ENCODE measurements around the gene TMEM109.

The TMEM109 gene

GRCh38 chr11:60935676-60936442 is 21.9 kb downstream of the TMEM109 start:
- no peak overlapping the region for H3K4me3 ChIP-seq (ENCODE audit: control insufficient read depth, low read depth, low read length)
- DNase-seq (ENCODE audit: low read depth), result no peak
- TF ChIP-seq, protein P1, sequence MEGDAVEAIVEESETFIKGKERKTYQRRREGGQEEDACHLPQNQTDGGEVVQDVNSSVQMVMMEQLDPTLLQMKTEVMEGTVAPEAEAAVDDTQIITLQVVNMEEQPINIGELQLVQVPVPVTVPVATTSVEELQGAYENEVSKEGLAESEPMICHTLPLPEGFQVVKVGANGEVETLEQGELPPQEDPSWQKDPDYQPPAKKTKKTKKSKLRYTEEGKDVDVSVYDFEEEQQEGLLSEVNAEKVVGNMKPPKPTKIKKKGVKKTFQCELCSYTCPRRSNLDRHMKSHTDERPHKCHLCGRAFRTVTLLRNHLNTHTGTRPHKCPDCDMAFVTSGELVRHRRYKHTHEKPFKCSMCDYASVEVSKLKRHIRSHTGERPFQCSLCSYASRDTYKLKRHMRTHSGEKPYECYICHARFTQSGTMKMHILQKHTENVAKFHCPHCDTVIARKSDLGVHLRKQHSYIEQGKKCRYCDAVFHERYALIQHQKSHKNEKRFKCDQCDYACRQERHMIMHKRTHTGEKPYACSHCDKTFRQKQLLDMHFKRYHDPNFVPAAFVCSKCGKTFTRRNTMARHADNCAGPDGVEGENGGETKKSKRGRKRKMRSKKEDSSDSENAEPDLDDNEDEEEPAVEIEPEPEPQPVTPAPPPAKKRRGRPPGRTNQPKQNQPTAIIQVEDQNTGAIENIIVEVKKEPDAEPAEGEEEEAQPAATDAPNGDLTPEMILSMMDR (IDR thresholded peaks at IDR 0.05; ENCODE audit: control insufficient read depth, insufficient read depth, low read depth, low read length, missing control alignments), result no peak

DNA sequence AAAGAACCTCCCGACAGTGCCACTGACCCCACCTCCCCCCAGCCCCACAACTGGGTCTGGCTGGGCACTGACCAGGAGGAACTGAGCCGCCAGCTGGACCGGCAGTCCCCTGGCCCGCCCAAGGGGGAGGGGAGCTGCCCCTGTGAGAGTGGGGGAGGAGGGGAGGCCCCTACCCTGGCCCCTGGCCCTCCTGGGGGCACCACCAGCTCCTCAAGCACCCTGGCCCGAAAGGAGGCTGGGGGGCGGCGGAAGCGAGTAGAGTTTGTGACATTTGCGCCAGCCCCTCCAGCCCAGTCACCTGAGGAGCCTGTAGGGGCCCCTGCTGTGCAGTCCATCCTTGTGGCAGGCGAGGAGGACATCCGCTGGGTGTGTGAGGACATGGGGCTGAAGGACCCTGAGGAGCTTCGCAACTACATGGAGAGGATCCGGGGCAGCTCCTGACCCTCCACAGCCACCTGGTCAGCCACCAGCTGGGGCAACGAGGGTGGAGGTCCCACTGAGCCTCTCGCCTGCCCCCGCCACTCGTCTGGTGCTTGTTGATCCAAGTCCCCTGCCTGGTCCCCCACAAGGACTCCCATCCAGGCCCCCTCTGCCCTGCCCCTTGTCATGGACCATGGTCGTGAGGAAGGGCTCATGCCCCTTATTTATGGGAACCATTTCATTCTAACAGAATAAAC is 22.6 kb downstream of the TMEM109 start:
- TF ChIP-seq, protein P1 (IDR thresholded peaks at IDR 0.05; ENCODE audit: control insufficient read depth, insufficient read depth, low read depth, low read length, missing control alignments), result no peak
- DNase-seq (ENCODE audit: low read depth), result no peak
- no peak overlapping the region for H3K4me3 ChIP-seq (ENCODE audit: control insufficient read depth, low read depth, low read length)

GRCh38 chr11:60937144-60937527 is 23.2 kb downstream of the TMEM109 start:
- DNase-seq (ENCODE audit: low read depth), result no peak
- TF ChIP-seq, protein P1 (IDR thresholded peaks at IDR 0.05; ENCODE audit: control insufficient read depth, insufficient read depth, low read depth, low read length, missing control alignments), result no peak
- H3K4me3 ChIP-seq (ENCODE audit: control insufficient read depth, low read depth, low read length), result no peak overlapping the region

GRCh38 chr11:60937811-60938210 is 23.9 kb downstream of the TMEM109 start:
- TF ChIP-seq, protein P1 (IDR thresholded peaks at IDR 0.05; ENCODE audit: control insufficient read depth, insufficient read depth, low read depth, low read length, missing control alignments), result no peak
- no peak overlapping the region for H3K4me3 ChIP-seq (ENCODE audit: control insufficient read depth, low read depth, low read length)

DNA sequence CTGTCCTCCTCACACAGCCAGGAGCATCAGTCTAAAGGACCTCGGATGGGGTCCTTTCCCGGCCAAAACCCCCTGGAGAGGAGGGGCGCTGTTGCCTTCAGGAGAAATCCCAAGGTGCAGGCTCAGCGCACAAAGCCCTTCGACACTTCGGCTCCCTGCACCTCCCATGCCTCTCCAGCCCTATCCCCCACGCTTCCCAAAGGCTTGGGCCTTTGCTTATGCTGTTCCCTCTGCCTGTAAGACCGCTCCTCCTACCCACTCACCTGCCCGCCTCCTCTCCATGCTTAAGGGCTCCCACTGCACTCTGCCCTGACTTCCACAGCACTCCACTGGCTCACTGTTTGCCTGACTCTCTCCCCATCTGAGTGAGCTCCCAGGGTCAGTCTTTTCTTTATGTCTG is 24.5 kb downstream of the TMEM109 start:
- no peak for DNase-seq (ENCODE audit: low read depth)
- TF ChIP-seq, protein P1 (IDR thresholded peaks at IDR 0.05; ENCODE audit: control insufficient read depth, insufficient read depth, low read depth, low read length, missing control alignments), result no peak
- no peak overlapping the region for H3K4me3 ChIP-seq (ENCODE audit: control insufficient read depth, low read depth, low read length)

More at GRCh38 chr11:60937811-60938210, 23.9 kb downstream of the TMEM109 start:
- no peak for DNase-seq (ENCODE audit: low read depth)

DNA sequence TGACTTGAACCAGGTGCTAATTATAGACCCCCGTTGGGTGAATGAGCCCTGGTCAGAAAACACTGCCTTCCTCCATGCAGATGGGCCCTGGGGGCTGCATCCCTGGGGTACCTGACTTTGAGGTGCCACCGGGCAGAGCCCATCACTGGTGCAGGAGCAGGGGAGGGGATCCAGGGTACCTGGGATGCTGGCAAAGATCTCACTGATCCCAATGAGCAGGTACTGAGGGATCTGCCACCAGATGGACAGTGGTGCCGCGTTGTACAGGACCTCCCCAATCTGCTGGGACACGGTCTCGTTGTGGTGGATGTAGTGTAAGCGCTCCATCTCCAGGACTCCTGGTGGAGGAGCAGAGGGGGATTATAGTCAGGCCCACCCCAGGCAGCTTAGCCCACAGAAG is 25.3 kb downstream of the TMEM109 start:
- H3K4me3 ChIP-seq (ENCODE audit: control insufficient read depth, low read depth, low read length), result no peak overlapping the region
- TF ChIP-seq, protein P1 (IDR thresholded peaks at IDR 0.05; ENCODE audit: control insufficient read depth, insufficient read depth, low read depth, low read length, missing control alignments), result no peak
- no peak for DNase-seq (ENCODE audit: low read depth)

All from AG09309 (cell line).